Testis (tissue), 2 donors: ENCODE measurements around the gene PRPF6.

Experiments used
- POLR2A ChIP-seq: fragments of 450-650 bp; IDR thresholded peaks from one replicate; pipeline ENCODE4 v1.6.1; 2017; ENCODE audit warnings: antibody characterized with exemption, mild to moderate bottlenecking, moderate library complexity
- TF ChIP-seq, protein P1 (sequence below), 3 experiments: fragments of 450-650 bp in 2 of 3; fragments of 200-600 bp in 1 of 3; sonication (generic) in 1 of 3; IDR thresholded peaks; one replicate each; pipeline ENCODE4 v1.5.1; 2016 to 2019; ENCODE audit warnings: antibody characterized with exemption in 3 of 3, mild to moderate bottlenecking in 2 of 3, moderate library complexity in 1 of 3

DNA sequence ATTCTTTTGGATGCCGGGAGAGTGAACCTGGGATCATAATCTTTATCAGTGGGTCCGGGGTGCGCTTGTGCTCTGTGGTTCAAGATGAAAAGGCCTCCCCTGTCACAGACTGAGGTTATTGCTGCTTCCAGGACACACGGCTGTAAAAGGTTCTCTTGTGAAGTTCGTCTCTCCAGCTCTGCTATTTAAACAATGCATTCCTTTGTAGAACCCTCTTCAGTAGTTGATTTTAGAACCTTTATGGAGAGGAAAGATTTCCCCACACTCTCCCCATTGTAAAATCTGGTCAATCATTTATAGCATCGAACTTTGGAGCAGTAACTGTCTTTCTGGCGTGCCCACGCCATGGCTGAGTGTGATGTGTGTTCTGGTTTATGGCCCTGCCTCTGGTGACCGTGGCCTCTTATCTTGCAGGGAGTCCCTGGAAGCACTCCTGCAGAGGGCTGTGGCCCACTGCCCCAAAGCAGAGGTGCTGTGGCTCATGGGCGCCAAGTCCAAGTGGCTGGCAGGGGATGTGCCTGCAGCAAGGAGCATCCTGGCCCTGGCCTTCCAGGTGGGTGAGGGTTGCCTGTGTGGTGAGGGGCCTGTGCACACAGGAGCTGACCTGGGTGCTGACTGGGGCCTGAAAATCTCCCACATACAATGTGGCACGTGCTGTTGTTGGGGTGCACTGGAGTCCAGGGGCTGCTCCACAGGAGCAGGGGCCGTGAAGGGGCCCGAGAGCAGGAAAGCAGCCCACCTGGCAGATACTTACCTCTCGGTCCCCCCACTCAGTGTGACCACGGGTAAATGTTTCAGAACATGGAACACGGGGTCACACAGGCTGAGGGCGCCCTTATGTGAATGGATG lies 43.4 kb downstream of the PRPF6 start:
- TF ChIP-seq, protein P1, sequence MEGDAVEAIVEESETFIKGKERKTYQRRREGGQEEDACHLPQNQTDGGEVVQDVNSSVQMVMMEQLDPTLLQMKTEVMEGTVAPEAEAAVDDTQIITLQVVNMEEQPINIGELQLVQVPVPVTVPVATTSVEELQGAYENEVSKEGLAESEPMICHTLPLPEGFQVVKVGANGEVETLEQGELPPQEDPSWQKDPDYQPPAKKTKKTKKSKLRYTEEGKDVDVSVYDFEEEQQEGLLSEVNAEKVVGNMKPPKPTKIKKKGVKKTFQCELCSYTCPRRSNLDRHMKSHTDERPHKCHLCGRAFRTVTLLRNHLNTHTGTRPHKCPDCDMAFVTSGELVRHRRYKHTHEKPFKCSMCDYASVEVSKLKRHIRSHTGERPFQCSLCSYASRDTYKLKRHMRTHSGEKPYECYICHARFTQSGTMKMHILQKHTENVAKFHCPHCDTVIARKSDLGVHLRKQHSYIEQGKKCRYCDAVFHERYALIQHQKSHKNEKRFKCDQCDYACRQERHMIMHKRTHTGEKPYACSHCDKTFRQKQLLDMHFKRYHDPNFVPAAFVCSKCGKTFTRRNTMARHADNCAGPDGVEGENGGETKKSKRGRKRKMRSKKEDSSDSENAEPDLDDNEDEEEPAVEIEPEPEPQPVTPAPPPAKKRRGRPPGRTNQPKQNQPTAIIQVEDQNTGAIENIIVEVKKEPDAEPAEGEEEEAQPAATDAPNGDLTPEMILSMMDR (IDR thresholded peaks at IDR 0.05): no peak
- TF ChIP-seq POLR2A: no peak
